ENCODE data around the gene CCDC88B. TPM values are rescaled to one million over a fixed set of nuclear protein-coding genes. Genes with fewer than 3 reads are reported as not detected.

The CCDC88B gene
- total and polyA plus RNA-seq, 9 of the 15 experiments (the other 6 are each of a cell fraction or from before 2014, with no cell fraction given), result 0.13 to 18.1 (median 7.9) TPM

DNA sequence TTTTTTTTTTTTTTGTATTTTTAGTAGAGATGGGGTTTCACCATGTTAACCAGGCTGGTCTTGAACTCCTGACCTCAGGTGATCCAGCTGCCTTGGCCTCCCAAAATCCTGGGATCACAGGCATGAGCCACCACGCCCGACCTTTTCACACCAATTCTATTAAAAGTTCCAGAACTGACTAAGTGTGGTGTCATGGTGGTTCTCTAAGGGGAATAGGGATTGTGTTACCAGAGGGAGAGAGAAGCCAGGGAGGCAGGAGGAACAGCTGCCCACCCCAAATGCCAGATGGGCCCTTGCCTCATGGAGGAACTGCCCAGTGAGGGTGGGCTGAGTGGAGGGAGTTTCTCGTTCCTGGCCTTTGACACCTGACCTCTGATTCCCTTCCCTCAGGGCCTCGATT is 24.9 kb downstream of the CCDC88B start:
- no peak overlapping the region for H3K27ac ChIP-seq (ENCODE audit: extremely low read depth, low read depth, low read length)
- ATAC-seq (no peak), DNase-seq (ENCODE audit: extremely low read depth in 1 of 4, low spot score in 3 of 4) (no peak), FAIRE-seq (no peak)
- H3K27me3 ChIP-seq (ENCODE audit: control insufficient read depth in 2 of 2, insufficient read depth in 2 of 2, low read length in 2 of 2), result no peaks in the 10 kb centered on the region
- H3K79me2 ChIP-seq (ENCODE audit: control insufficient read depth, insufficient read depth, low read length), result 0 out of 3 replicates have a peak, but pooled peaks cover under 1% of the 10 kb centered on the region
- no peaks in the 10 kb centered on the region for H3K9me1 ChIP-seq (ENCODE audit: control insufficient read depth, insufficient read depth, low read length)
- ChIA-PET POLR2A (interaction anchor here (0.6 kb wide), 1 partner anchor 968 kb away, joined by 4 read pairs; no protein-coding TSS in a partner anchor), CTCF (ENCODE audit: low intra/inter-chr PET ratio) (no interaction called here)
- in situ Hi-C loops (cut with MboI), result no loop called here
- no peak overlapping the region for H2AFZ ChIP-seq (ENCODE audit: low read depth, low read length)
- H3K36me3 ChIP-seq (ENCODE audit: control insufficient read depth, insufficient read depth, low read length), result peaks cover 82% of the 10 kb centered on the region; the same call in 2 of the 3 replicates
- intact Hi-C loops (cut with micrococcal nuclease), result no loop called here
- TF ChIP-seq, protein P1, sequence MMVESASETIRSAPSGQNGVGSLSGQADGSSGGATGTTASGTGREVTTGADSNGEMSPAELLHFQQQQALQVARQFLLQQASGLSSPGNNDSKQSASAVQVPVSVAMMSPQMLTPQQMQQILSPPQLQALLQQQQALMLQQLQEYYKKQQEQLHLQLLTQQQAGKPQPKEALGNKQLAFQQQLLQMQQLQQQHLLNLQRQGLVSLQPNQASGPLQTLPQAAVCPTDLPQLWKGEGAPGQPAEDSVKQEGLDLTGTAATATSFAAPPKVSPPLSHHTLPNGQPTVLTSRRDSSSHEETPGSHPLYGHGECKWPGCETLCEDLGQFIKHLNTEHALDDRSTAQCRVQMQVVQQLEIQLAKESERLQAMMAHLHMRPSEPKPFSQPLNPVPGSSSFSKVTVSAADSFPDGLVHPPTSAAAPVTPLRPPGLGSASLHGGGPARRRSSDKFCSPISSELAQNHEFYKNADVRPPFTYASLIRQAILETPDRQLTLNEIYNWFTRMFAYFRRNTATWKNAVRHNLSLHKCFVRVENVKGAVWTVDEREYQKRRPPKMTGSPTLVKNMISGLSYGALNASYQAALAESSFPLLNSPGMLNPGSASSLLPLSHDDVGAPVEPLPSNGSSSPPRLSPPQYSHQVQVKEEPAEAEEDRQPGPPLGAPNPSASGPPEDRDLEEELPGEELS (CRISPR knock-in tag; IDR thresholded peaks at IDR 0.05; ENCODE audit: borderline replicate concordance), result no peak
- TF ChIP-seq ZNF583 (CRISPR knock-in tag; IDR thresholded peaks at IDR 0.05), result no peak
- no peak for TF ChIP-seq CBX3 (IDR thresholded peaks at IDR 0.05; ENCODE audit: borderline replicate concordance in 1 of 2, low read length in 2 of 2)
- no peak for TF ChIP-seq EZH2 (IDR thresholded peaks at IDR 0.05; ENCODE audit: borderline replicate concordance, low read depth, low read length)
- no peak for TF ChIP-seq XRCC3 (IDR thresholded peaks at IDR 0.05)
- TF ChIP-seq ZNF584 (CRISPR knock-in tag; IDR thresholded peaks at IDR 0.05; ENCODE audit: low read depth), result no peak
- TF ChIP-seq GATAD2B (IDR thresholded peaks at IDR 0.05; ENCODE audit: borderline replicate concordance), result no peak
- TF ChIP-seq, protein P2, sequence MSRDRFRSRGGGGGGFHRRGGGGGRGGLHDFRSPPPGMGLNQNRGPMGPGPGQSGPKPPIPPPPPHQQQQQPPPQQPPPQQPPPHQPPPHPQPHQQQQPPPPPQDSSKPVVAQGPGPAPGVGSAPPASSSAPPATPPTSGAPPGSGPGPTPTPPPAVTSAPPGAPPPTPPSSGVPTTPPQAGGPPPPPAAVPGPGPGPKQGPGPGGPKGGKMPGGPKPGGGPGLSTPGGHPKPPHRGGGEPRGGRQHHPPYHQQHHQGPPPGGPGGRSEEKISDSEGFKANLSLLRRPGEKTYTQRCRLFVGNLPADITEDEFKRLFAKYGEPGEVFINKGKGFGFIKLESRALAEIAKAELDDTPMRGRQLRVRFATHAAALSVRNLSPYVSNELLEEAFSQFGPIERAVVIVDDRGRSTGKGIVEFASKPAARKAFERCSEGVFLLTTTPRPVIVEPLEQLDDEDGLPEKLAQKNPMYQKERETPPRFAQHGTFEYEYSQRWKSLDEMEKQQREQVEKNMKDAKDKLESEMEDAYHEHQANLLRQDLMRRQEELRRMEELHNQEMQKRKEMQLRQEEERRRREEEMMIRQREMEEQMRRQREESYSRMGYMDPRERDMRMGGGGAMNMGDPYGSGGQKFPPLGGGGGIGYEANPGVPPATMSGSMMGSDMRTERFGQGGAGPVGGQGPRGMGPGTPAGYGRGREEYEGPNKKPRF (IDR thresholded peaks at IDR 0.05; ENCODE audit: low read depth, low read length), result no peak
- no peak overlapping the region for H3K4me3 ChIP-seq
- H3K4me1 ChIP-seq (replicated peaks in 1 of 2; ENCODE audit: control insufficient read depth in 2 of 2, insufficient read depth in 2 of 2, low read length in 2 of 2), result peaks cover 0 to 17% of the 10 kb centered on the region in 2 experiments; a peak in 2 of 5 replicates
- no TSS peak for BruUV-seq (replicated peaks)
- WGBS (ENCODE audit: insufficient coverage, low coverage, missing lambda C conversion rate), result 92% methylated on average over 4 of the region's 4 CpGs
- H3K9me3 ChIP-seq (replicated peaks; ENCODE audit: control insufficient read depth, insufficient read depth, low read depth, low read length), result no peaks in the 10 kb centered on the region; the same call in 1 of the 2 replicates
- H4K20me1 ChIP-seq (replicated peaks; ENCODE audit: control insufficient read depth, insufficient read depth, low read length), result no peaks in the 10 kb centered on the region
- H3K4me2 ChIP-seq (ENCODE audit: insufficient read depth, low read length), result no peak overlapping the region
- H3K9ac ChIP-seq (ENCODE audit: insufficient read depth in 1 of 2, low read depth in 2 of 2, low read length in 2 of 2), result no peak overlapping the region
